NT2/D1 (cell line): ENCODE measurements around the gene AXIN1.
"Not testable (repeated sequence)": the region's sequence is repeated elsewhere in the genome, so short reads cannot be mapped to it uniquely, and the experiment has no call there.

Experiments used
- DNase-seq: peaks from one replicate; pipeline ENCODE4 v3.0.0-alpha.2; 2011; ENCODE audit warnings: low read depth, low spot score
- H3K27me3 ChIP-seq: 2 replicates; pipeline ENCODE4 v1.6.0; 2011; ENCODE audit warnings: mild to moderate bottlenecking; ENCODE audit not compliant: insufficient read length, insufficient read depth
- H3K36me3 ChIP-seq: 2 replicates; pipeline ENCODE4 v1.6.1; 2011; ENCODE audit warnings: mild to moderate bottlenecking, low read length, mixed read lengths; ENCODE audit not compliant: insufficient read depth, insufficient read length
- H3K4me1 ChIP-seq: 2 replicates; pipeline ENCODE4 v1.5.1; 2011; ENCODE audit not compliant: insufficient read depth, insufficient read length
- H3K4me3 ChIP-seq: 2 replicates; pipeline ENCODE4 v1.5.1; 2011; ENCODE audit warnings: low read depth; ENCODE audit not compliant: insufficient read length
- H3K9ac ChIP-seq: 2 replicates; pipeline ENCODE4 v1.6.0; 2011; ENCODE audit warnings: low read depth; ENCODE audit not compliant: insufficient read length
- H3K9me3 ChIP-seq: 2 replicates; pipeline ENCODE4 v1.5.1; 2011; ENCODE audit warnings: mild to moderate bottlenecking, low read length; ENCODE audit not compliant: insufficient read depth
- SUZ12 ChIP-seq: IDR thresholded peaks from 2 replicates; pipeline ENCODE4 v1.6.1; 2011; ENCODE audit not compliant: insufficient read length, insufficient read depth; ENCODE audit errors: extremely low read depth
- YY1 ChIP-seq: IDR thresholded peaks from 2 replicates; pipeline ENCODE4 v1.6.1; 2011; ENCODE audit not compliant: insufficient read length, insufficient read depth
- ZNF274 ChIP-seq: IDR thresholded peaks from 2 replicates; pipeline ENCODE4 v1.6.1; 2011; ENCODE audit warnings: mild to moderate bottlenecking, low read depth, low read length

The AXIN1 gene

DNA sequence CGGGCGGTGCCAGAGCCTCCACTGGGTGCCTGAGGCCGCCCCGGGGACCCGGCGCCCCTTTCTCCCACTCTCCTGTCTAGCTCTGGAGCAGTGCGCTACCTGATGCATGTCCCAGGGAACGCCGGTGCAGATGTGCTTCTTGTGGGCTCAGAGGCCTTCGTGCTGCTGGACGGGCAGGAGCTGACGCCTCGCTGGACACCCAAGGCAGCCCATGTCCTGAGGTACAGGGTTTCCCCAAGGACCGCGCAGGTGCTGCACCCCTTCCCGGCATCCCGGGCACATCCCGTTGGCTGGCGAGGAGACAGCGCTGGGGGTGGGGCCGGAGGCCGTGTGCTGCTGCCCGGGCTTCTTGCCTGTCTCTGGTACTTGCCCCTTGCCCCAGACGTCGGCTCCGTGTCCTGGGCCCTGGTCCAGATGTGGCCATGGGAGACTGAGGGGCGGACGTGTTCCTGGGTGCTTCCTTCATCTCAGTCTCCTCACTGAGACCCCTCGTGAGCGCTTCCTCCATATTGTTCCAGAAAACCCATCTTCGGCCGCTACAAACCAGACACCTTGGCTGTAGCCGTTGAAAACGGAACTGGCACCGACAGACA lies 89.2 kb downstream of the AXIN1 start:
- Histone ChIP-seq H3K4me1 (no peaks in the 10 kb centered on the region), H3K9ac (no peak overlapping the region), H3K4me3 (no peak overlapping the region), H3K9me3 (no peaks in the 10 kb centered on the region), H3K36me3 (peaks cover 69% of the 10 kb centered on the region), H3K27me3 (no peaks in the 10 kb centered on the region)
- TF ChIP-seq SUZ12 (no peak), YY1 (no peak), ZNF274 (no peak)
- no peak for DNase-seq

DNA sequence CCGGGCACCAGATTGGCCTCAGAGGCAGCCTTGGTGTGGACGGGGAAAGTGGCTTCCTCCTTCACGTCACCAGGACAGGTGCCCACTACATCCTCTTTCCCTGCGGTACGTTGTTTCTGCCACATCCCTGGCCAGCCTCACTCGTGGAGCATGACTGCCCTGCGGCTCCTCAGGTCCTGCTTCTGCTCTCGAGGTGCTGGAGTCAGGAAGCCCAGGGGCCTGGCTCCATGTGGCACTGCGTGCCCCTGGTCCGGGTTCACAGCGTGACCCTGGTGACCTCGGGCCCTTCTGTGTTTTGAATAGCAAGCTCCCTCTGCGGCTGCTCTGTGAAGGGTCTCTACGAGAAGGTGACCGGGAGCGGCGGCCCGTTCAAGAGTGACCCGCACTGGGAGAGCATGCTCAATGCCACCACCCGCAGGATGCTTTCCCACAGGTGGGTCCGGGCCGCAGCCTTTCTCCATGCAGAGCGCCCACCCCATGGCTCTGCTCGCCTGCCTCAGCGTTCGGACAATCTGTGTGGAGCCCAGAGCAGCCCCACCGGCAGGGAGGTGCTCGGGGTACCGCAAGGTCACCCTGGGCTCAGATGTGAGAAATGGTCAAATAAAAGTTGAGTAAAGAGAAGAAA lies 90.3 kb downstream of the AXIN1 start:
- Histone ChIP-seq H3K9ac (no peak overlapping the region), H3K4me1 (no peaks in the 10 kb centered on the region), H3K9me3 (no peaks in the 10 kb centered on the region), H3K36me3 (peaks cover 72% of the 10 kb centered on the region), H3K4me3 (no peak overlapping the region), H3K27me3 (no peaks in the 10 kb centered on the region)
- no peak for DNase-seq
- TF ChIP-seq ZNF274: no peak
- no peak for TF ChIP-seq YY1
- TF ChIP-seq SUZ12: no peak

DNA sequence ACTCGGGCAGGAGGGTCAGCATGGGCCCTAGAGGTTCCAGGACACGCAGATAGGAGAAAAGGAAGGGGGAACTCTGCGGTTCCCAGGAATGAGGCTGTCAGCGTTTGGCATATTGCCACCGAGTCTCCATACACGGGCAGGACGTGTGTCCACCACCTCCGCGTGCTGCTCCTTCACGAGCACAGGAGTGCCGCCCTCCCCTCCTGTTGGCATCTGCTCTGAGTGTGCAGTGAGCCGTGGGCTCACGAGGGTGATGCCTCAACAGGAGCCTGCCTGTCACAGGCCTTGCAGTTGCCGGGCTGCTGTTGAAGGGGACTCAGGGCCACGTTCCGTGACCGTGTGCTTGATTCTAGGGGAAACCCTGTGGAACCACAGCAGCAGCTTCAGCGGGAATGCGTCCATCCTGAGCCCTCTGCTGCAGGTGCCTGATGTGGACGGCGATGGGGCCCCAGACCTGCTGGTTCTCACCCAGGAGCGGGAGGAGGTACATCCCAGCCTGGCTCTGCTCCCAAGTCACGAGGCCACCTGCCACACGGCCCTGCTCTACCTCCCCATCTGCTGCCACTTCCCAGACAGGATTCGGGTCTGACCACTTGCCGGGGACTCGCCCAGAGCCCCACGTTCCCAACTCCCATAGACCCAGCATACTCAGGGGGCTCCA lies 91.4 kb downstream of the AXIN1 start:
- Histone ChIP-seq H3K9ac (no peak overlapping the region), H3K4me3 (no peak overlapping the region), H3K9me3 (no peaks in the 10 kb centered on the region), H3K27me3 (no peaks in the 10 kb centered on the region), H3K4me1 (no peaks in the 10 kb centered on the region), H3K36me3 (peaks cover 76% of the 10 kb centered on the region)
- TF ChIP-seq SUZ12 (no peak), YY1 (no peak)
- DNase-seq: no peak

DNA sequence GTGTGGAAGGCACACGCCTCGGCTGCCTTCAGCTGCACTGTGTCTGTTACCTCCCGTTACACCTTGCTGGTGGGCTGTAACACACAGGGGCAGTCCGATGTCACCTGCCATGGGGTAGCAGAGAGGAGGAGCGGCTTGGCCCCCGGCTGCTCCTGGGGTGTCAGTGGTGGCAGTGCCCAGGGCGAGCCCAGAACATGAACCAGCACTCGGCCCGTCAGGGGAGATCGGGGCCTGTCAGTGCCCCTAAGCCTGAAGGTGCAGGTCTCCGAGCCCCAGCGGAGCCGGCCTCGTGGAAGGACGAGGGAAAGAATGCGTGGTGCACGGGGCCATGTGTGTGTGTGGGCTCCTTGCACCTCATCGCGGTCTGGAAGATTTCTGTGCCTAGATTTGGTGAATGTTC lies 92.2 kb downstream of the AXIN1 start:
- no peak overlapping the region for H3K9ac ChIP-seq
- H3K9me3 ChIP-seq: no peaks in the 10 kb centered on the region
- DNase-seq: no peak
- no peaks in the 10 kb centered on the region for H3K4me1 ChIP-seq
- H3K36me3 ChIP-seq: peaks cover 77% of the 10 kb centered on the region
- H3K27me3 ChIP-seq: no peaks in the 10 kb centered on the region
- H3K4me3 ChIP-seq: no peak overlapping the region
- TF ChIP-seq ZNF274 (no peak), SUZ12 (no peak)

DNA sequence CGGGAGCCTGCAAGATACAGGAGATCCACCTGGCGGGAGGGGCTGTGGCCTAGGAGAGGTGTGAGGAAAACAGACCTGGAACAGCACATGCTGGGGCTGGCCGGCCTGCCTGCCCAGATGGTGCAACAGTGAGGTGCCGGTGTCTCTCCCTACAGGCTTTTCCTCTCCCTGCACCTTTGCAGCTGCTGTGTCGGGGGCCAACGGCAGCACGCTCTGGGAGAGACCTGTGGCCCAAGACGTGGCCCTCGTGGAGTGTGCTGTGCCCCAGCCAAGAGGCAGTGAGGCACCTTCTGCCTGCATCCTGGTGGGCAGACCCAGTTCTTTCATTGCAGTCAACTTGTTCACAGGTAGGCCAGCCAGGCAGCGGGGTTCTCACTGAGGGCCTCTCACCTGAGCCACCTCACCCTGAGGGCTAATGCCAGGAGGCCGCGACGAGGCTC lies 92.7 kb downstream of the AXIN1 start:
- DNase-seq: no peak
- TF ChIP-seq YY1: no peak
- TF ChIP-seq ZNF274: no peak
- TF ChIP-seq SUZ12: no peak
- H3K9me3 ChIP-seq: no peaks in the 10 kb centered on the region
- peaks cover 76% of the 10 kb centered on the region for H3K36me3 ChIP-seq
- H3K9ac ChIP-seq: no peak overlapping the region
- no peaks in the 10 kb centered on the region for H3K27me3 ChIP-seq
- H3K4me1 ChIP-seq: no peaks in the 10 kb centered on the region
- H3K4me3 ChIP-seq: no peak overlapping the region

DNA sequence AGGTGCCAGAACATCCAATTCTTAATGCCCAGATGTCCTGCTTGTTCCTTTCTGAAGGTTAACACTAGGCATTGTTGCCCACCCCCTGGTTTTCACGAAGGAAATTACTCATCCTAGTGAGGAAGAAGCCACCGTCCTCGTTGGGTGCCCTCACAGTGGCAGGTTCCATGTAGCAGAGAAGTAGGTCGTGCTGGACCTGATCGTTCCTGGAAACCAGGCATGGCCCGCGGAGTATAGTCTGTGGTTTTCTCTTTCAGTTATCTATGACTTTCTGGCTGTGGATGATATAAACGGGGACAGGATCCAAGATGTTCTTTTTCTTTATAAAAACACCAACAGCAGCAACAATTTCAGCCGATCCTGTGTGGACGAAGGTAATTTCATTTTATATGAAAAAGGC lies 93.3 kb downstream of the AXIN1 start:
- Histone ChIP-seq H3K9me3 (no peaks in the 10 kb centered on the region), H3K27me3 (no peaks in the 10 kb centered on the region), H3K9ac (no peak overlapping the region), H3K4me1 (no peaks in the 10 kb centered on the region), H3K4me3 (no peak overlapping the region), H3K36me3 (peaks cover 76% of the 10 kb centered on the region)
- TF ChIP-seq YY1: no peak
- no peak for TF ChIP-seq ZNF274
- TF ChIP-seq SUZ12: no peak
- DNase-seq: no peak

DNA sequence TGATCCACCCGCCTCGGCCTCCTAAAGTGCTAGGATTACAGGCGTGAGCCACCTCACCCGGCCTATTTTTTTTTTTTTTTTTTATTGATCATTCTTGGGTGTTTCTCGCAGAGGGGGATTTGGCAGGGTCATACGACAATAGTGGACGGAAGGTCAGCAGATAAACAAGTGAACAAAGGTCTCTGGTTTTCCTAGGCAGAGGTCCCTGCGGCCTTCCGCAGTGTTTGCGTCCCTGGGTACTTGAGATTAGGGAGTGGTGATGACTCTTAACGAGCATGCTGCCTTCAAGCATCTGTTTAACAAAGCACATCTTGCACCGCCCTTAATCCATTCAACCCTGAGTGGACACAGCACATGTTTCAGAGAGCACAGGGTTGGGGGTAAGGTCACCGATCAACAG lies 94.4 kb downstream of the AXIN1 start:
- H3K9me3 ChIP-seq, H3K9ac ChIP-seq, H3K4me3 ChIP-seq, H3K4me1 ChIP-seq, DNase-seq, H3K27me3 ChIP-seq: not testable (repeated sequence)
- peaks cover 72% of the 10 kb centered on the region for H3K36me3 ChIP-seq
